Retina (tissue), 1 donor: ENCODE results near the gene C10orf95.

Experiments
- DNase-seq: peaks from one replicate; pipeline ENCODE4 v3.0.0-alpha.2; 2016

The C10orf95 gene

GRCh38 chr10:102413806-102414561 lies 37.4 kb downstream of the C10orf95 start:
- DNase-seq: no peak

DNA sequence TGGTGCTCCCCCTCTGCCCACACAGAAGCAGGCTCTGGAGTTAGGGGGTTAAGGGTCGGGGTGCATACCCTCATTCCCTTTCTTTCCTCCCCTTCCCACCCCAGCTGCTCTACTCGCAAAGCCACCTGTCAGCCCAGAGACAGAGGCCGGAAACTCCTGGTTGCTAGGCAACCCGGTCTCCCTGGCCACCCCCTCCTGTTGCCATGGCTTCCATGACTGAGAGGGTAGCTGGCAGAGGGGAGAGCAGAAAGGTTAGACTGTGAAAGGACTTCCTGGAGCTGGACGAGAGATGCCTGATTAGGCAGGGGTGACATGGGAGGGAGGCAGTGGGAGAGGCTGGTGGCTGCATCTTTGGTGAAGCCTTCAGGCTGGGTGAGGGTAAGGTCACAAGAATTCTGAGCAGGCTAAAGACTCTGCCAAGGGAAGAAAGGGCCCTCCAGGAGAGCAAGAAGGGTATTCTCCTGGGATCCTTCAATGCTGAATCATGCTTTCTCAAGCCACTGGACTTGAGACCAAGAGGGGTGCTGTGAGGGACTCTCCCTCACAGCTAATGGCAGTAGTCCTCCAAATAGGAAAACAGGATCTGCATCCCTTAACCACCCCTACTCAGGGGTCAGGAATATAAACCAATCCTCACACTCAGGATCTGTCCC lies 38.2 kb downstream of the C10orf95 start:
- peak; percentile 80 for DNase-seq

DNA sequence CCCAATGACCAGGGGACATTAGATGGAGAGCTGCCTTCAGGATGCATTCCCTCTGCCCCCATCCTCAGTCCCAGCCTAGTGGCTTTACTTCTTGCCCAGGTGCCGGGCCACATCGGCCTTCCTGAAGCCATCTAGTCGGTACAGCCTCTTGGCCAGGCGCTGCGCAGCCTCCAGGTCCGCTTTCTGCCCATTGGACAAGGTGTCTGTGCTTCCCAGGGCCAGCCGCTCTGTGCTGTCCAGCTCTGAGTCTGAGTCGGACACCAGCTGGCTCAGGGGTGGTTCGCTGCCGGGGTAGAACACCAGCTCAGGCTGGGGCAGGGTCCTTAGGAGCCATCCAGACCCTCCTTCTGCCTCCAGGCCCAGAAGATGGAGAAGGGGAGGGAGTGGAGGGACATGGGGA lies 39.0 kb downstream of the C10orf95 start:
- DNase-seq: no peak

DNA sequence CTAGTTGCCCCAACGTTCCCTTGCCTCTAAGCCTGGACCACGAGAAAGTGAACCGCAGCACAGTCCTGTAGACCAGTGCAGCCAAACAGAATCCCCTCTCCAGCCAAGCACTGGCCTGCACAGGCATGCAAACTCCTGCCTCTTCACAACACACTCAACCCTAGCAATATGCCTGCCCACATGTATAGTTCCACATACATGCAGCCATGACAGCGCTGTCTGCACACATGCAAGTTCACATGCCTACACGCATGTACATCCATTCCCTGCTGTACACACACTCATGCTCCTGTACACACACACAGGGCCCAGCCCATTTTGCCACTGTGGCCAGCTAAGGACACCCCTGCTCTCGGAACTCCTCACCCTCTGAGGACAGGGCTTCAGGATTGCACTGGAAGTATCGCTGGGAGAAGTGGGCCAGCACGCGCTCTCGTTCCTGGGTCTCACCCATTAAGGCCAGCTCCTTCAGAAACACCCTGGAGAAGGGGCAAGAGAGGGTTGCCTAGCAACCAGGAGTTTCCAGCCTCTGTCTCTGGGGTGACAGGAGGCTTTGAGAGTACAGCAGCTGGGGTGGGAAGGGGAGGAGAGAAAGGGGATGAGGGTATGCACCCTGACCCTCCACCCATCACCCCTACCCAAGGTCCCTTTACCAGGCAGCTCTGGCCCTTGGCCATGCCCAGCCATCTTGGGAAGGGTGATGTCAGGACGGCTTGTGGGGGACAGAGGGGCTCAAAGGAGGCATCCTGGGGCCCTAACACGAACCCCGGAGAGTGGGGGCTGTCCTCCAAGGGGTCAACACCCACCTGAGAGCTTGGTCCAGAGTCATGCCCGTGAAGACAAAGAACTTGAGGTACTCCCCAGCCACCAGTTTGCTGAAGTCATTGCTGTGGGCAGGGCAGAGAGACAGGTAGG lies 39.7 kb downstream of the C10orf95 start:
- peak; percentile 50 for DNase-seq

GRCh38 chr10:102410429-102411073 lies 40.8 kb downstream of the C10orf95 start:
- DNase-seq: peak; percentile 85

DNA sequence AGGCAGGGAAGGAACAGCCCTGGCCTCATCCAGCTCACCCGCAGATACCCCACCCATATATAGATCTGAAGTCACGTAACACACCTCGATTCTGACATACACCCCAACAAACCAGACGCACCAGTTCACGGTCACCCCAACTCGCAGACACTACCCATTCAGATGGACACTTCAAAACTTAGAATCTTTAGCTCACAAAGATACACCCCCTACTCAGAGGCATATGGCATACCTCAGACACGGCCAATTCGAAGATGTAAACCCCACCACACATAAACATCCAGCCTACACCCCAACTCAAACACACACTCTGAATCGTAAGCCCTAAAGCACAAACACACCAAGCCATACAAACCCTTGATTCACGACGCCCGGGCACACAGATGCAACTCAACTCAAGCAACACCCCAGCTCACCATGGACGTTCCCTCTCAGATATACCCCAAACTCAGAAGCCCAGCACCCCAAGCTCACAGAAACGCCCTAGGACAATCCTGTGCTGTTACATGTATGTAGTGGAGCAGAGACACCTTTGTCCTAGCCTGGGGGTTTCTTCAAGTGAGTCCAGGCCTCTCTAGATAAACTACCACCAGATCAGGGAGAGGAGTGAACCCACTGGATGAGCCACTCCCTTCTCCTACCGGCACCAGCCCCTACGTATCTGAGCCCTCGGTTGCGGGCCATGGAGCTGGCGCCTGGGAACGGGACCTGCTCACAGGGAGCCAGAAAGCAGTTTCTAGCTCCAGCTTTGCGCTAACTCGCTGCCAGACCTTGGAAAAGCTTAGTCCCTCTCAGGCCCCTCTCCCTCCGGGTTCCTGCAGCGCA lies 41.5 kb downstream of the C10orf95 start:
- DNase-seq: no peak

DNA sequence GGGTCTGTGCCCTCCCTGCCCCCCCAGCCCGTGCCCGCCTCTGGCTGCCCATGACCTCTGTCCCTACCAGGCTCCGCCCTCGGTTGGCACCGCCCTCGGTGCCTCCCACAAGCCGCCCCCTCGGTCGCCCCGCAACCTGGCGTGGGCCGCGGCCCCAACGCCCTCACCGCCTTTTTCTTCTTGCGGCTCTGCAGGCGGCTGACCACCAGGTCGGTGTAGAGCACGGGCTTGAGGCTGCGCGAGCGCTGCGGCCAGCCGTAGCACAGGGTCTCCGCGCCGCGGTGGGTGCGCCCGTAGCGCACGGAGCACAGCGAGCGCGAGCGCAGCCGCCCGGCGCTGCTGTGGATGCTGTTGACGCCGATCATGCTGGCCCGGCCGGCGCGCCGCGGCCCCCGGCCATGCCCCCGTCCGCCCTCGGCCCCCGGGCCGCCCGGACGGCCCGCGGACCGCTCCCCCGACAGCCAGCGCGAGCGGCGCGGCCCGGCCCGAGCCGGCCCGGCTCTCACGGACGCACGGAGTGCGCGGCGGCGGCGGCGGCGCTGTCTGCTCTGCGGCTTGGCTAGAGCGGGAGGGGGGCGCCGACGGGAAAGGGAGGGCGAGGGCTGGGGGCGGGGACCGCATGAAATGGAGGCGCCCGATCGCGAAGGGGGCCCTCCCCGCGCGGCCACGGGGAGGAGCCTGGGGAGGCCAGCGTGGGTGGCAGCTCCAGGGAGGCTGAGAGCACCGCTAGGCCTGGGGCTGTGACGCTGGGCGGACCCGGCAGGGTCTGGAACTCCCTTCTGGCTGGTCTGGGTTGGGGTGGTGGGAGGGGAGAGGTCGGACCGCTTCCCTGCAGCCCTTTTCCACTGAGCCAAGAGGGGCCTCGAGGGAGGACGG lies 42.4 kb downstream of the C10orf95 start:
- DNase-seq: peak; percentile 80

GRCh38 chr10:102408131-102408727 lies 43.1 kb downstream of the C10orf95 start:
- no peak for DNase-seq

DNA sequence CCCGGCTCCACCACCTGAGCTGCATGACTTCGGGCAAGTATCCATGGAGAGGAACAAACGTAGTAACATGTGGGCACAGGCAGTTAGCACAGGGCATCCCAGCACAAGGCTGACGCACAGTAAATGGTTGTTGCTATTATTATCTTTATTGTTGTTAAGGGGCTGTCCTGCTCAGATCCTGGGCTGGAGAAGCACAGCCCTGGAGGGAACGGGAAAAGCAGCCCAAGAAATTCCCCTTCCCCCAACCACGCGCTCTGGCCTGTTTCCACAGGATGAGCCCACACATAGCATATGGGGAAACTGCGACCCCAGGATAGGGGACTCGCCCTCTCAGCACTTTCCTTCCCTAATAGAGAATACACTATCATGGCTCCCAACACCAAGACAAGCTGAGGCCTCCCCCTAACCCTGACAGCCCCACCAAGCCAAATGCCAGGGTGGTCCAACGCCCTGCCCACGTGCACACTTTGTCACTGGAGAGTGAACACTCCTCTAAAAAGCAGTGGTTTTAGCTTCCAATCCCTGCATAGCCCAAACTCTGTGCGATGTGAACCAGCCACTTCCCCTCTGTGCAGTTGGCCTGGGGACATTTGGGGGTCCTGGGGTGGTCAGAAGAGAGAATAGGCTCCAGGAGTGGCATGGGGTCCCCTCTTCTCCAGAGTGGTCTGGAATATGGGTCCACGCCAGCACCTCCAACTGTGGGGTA lies 43.8 kb downstream of the C10orf95 start:
- no peak for DNase-seq

- DNase-seq: no peak
These were observed 44.5 kb downstream of the C10orf95 start for GRCh38 chr10:102406815-102407214.

- no peak for DNase-seq
These were observed 45.7 kb downstream of the C10orf95 start for GRCh38 chr10:102405632-102406031.

GRCh38 chr10:102405108-102405571 lies 46.2 kb downstream of the C10orf95 start:
- no peak for DNase-seq

GRCh38 chr10:102404361-102405107 lies 46.8 kb downstream of the C10orf95 start:
- DNase-seq: no peak

DNA sequence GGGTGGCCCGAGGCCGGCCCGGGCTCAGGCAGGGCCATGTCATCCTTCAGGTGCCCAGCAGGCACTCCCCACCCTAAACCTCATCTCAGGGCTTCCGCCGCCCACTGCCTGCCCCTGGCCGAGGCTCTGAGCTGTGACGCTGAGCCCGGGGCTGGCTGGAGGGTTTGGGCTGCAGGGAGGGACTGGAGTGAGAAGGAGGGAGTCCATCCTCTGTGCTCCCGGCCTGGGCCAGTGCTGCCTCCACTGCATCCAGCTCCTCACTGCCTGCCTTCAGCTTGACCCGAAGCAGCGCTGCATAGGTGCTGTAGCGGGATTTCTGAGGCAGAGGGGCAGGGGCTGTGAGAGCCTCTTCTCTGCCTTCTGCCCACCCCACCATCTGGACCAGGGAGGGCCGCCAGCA lies 48.2 kb downstream of the C10orf95 start:
- no peak for DNase-seq

DNA sequence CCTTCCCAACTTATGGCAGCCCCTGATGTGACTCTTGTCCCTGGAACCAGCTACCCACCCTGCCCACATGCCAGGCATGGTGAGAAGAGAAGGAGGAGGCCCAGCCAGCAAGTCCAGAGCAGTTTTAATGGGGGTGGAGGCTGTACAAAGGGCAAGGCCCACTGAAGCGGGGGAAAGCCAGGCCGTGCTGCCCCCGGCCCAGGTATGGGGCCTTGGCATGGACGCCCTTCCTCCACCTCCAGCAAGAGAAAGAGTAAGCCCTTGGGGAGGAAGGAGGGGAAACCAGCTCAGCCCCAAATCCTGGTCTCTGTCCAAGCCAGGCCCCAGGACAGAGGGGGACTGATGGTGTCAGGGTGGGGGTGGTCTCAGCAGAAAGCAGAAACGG lies 48.8 kb downstream of the C10orf95 start:
- DNase-seq: no peak

- no peak for DNase-seq
These were observed 49.4 kb downstream of the C10orf95 start for GRCh38 chr10:102401735-102402511.

- DNase-seq: no peak
These were observed 50.0 kb downstream of the C10orf95 start for GRCh38 chr10:102401342-102401654.

- no peak for DNase-seq
These were observed 50.6 kb downstream of the C10orf95 start for GRCh38 chr10:102400598-102401341.
